Body of pancreas (tissue), 4 donors: ENCODE measurements around the gene TECR.

Experiments used
- CTCF ChIP-seq, 7 experiments: fragments of 450-650 bp in 4 of 7; fragments of 200-600 bp in 3 of 7; sonication (generic) in 3 of 7; IDR thresholded peaks; one replicate each; pipeline ENCODE4 v1.5.1; 2016 to 2019; ENCODE audit warnings: antibody characterized with exemption in 7 of 7
- POLR2A ChIP-seq, 3 donors: fragments of 450-650 bp; IDR thresholded peaks; one replicate each; pipeline ENCODE4 v1.6.1; 2016; ENCODE audit warnings: antibody characterized with exemption in 3 of 3, mild to moderate bottlenecking in 2 of 3

- TF ChIP-seq CTCF (IDR thresholded peaks at IDR 0.05) = no peak
- TF ChIP-seq POLR2A (IDR thresholded peaks at IDR 0.05) = no peak
These were observed 11.5 kb downstream of the TECR start for GRCh38 chr19:14540741-14541525.
